Small intestine (tissue), 7 donors: ENCODE results near the gene TP53. TPM values are rescaled to one million over a fixed set of nuclear protein-coding genes. Genes with fewer than 3 reads are reported as not detected.

Source experiments
- DNase-seq, 2 donors: peaks; one replicate each; pipeline versions ENCODE4 v3.0.0 to v3.0.0-alpha.2; 2013
- FAIRE-seq: peaks from 2 replicates; lab custom pipeline; 2012; peaks lifted over from hg19 to GRCh38; lab: Jason Lieb, UNC
- H3K27ac ChIP-seq, 3 donors: one replicate each; pipeline ENCODE4 v1.5.1; 2013; ENCODE audit warnings: low read length in 2 of 3, mild to moderate bottlenecking in 2 of 3, control low read depth in 1 of 3, inconsistent platforms in 1 of 3, low read depth in 1 of 3, moderate library complexity in 1 of 3
- H3K27me3 ChIP-seq, 3 donors: one replicate each; pipeline ENCODE4 v1.6.1; 2013; ENCODE audit warnings: low read length in 3 of 3, inconsistent platforms in 1 of 3; ENCODE audit not compliant: control insufficient read depth in 3 of 3, insufficient read depth in 3 of 3
- H3K36me3 ChIP-seq, 3 donors: one replicate each; pipeline ENCODE4 v1.6.1; 2013; ENCODE audit warnings: low read length in 3 of 3, inconsistent platforms in 1 of 3, low read depth in 1 of 3, mild to moderate bottlenecking in 1 of 3, moderate library complexity in 1 of 3; ENCODE audit not compliant: control insufficient read depth in 3 of 3, insufficient read depth in 2 of 3
- H3K4me1 ChIP-seq, 3 donors: one replicate each; pipeline ENCODE4 v1.6.1; 2013; ENCODE audit warnings: low read length in 2 of 3, inconsistent platforms in 1 of 3, low read depth in 1 of 3, mild to moderate bottlenecking in 1 of 3, moderate library complexity in 1 of 3; ENCODE audit not compliant: control insufficient read depth in 3 of 3, insufficient read depth in 2 of 3
- H3K4me3 ChIP-seq, 3 donors: one replicate each; pipeline ENCODE4 v1.5.1; 2013; ENCODE audit warnings: low read length in 3 of 3, control low read depth in 1 of 3, inconsistent platforms in 1 of 3, low read depth in 1 of 3, mild to moderate bottlenecking in 1 of 3, moderate library complexity in 1 of 3
- H3K9me3 ChIP-seq, 2 donors: one replicate each; pipeline ENCODE4 v1.6.1; 2013; ENCODE audit warnings: low read depth in 1 of 2, low read length in 1 of 2; ENCODE audit not compliant: control insufficient read depth in 2 of 2, insufficient read depth in 1 of 2
- WGBS, 3 donors: extraction: QIAGEN DNeasy Blood & Tissue Kit; methylation state at CpG; one replicate each; pipeline ENCODE4 v1.1.7; 2013; 5-methylcytosine and 5-hydroxymethylcytosine counted together
- polyA plus RNA-seq, 4 donors: library from polyadenylated mRNA; stranded (reverse) in 3 of 4; unstranded in 1 of 4; fragments of 200-250 nt in 3 of 4; fragments of 120-200 nt in 1 of 4; gene quantifications; one replicate each; pipeline versions ENCODE4 v1.2.1 to v1.2.3, GENCODE V29; 2013
- donor health status: healthy with polysubstance abuse.
- donor health status: control.
- donor health status: control.
- donor health status: Bipolar disorder and iron deficiency.
- donor health status: healthy.

The TP53 gene
- polyA plus RNA-seq, 4 donors = 8.7 to 51.8 (median 26.3) TPM

DNA sequence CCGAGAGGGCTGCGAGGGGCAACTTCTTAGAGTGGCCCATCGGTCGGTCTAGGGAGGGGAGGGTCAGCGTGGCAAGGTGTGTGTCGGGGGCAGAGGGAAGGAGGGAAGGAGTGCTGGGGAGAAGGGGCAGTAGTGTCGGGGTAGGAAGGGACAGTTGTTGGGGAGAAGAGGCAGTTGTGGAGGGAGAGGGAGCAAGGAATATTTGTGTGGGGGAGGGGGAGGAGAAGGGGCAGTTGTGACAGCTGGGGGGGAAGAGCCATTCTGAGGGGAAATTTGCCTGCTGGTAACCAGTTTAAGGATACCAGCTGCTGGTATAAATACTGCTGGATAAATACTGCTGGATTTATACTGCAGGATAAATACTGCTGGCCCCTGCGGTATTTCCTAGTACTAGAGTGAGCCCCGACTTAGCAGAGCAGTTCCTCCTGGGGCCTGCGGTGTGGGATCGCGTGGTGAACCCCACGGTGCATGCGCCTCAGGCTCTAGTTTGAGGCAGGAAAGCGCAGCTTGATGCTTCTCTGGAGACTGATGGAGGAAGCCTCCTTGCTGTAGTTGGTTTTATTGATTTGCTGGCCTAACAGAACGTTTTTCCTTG, 30.6 kb upstream of the TP53 start:
- Histone ChIP-seq H3K27me3 (peaks cover 0 to 58% (median 0%) of the 10 kb centered on the region in 3 donors), H3K27ac (no peak overlapping the region)
- WGBS, 3 donors = 2 to 5% (median 3%) methylated on average over 16 of the region's 16 CpGs

DNA sequence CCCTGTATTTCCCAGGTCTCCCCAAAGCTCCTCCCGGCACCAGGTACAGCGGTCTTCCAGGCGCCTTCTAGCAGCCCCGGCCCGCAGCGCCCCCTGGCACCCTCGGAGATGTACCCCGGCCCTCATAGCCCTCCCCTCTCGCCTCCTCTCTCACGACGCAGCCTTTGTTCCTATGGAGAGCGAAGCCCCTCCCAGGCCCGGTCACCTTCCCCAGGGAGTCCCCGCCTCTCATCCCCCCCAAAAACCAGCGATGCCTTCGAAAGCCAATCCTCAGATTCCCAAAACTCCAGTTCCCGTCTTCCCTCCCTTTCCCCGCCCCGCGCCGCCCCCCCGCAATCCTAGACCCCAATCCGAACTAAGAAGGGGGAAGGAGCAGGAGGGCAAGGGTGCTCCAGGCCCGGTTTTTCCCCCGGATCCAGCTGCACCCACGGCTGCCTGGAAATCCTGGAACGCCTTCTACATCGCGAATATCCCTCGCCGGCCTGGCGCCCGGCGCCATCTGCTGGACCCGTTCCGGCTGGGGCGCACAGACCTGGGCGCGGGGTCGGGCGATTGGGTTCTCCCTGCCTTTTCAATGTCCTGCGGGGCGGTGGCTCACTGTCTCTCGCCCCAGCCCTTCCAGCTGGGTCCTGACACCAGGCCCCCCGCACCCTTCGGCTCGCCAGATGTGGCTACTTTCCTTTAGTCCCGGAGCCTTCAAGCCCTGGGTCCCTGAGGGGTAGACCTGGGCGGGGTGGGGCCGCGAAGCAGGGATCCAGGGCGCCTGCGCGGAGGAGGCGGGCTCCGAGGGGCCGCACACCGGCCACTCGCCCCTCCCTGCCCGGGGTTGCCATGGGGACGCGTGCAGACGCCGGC, 29.8 kb upstream of the TP53 start, which contains the start of gene DNAH2:
TSS of gene DNAH2 (plus strand) at position 844 of the 855 bp plus-strand sequence. CDS start 1,991 bp downstream, outside the sequence.
- WGBS, 3 donors = 1% methylated on average over 51 to 64 of the region's 64 CpGs

More for the DNA sequence above, 30.6 kb upstream of the TP53 start:
- FAIRE-seq (no peak), DNase-seq (peak; percentile 32 to 44)
- Histone ChIP-seq H3K4me3 (peak overlapping the region; percentile 31 to 65 (median 33)), H3K36me3 (no peaks in the 10 kb centered on the region), H3K4me1 (peaks cover 0 to 14% (median 6%) of the 10 kb centered on the region in 3 donors), H3K9me3 (no peaks in the 10 kb centered on the region)

DNA sequence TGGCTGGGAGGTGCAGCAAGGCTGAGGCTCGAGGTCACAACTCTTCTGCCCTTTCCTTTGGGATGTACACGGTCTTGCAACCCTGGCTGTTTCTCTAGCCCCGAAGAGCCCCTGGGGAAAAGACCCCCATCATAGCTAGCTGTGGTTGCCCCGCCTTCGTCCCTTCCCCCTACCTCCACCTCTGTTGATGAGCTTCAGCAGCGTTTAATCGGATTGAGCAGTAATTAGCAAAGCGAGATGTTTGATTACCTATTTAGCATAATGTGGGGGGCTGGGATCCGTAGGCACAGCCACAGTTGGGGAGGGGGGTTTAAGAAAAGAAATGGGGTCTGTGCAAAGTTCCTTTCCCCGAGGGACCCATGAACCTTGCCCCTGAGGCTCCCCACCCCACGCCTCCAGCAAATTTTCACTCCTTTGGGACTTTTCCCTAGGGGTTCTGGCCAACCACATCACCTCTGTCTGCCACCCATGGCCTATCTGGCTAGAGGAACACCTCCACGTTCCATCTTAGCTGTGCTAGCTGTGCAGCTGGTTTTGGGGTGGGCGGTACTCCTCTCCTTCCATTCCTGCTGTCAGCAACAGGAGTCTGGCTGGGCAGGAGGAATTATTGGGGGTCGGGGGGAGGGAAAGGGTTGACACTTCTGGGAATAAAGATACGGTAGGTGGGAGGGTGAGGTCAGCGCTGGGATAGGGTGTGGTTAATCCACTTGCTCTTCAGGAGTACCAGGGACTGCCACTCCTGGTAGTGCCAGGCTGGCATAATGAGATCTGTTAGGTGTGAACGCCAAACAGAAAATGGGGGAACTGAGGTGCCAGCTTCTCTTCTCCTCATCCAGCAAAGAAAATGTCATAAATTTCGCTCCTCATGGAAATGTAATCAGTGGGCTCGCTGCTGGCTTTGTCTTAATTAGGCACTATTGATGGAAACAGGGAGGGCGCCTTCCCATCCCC, 28.9 kb upstream of the TP53 start:
- DNase-seq = no peak
- Histone ChIP-seq H3K36me3 (no peaks in the 10 kb centered on the region), H3K27ac (peak overlapping the region in 1 of 3 donors; percentile 54), H3K9me3 (no peaks in the 10 kb centered on the region), H3K4me1 (peaks cover 0 to 14% (median 6%) of the 10 kb centered on the region in 3 donors), H3K27me3 (peaks cover 0 to 69% (median 0%) of the 10 kb centered on the region in 3 donors), H3K4me3 (peak overlapping the region in 1 of 3 donors; percentile 65)
- FAIRE-seq = no peak
- 21 to 36% (median 25%) methylated on average over 19 to 20 of the region's 20 CpGs for WGBS, 3 donors

More for the DNA sequence above, 29.8 kb upstream of the TP53 start, which contains the start of gene DNAH2:
- peak within 1 kb of the TSS in 1 of 3 donors; percentile 54 for H3K27ac ChIP-seq
- no peaks in the 10 kb centered on the region for H3K36me3 ChIP-seq
- H3K27me3 ChIP-seq = peaks cover 0 to 62% (median 0%) of the 10 kb centered on the region in 3 donors
- DNase-seq (peak; percentile 53 to 88), FAIRE-seq (no peak)
- H3K4me3 ChIP-seq = peak within 1 kb of the TSS; percentile 31 to 65 (median 33)
- peaks cover 0 to 14% (median 6%) of the 10 kb centered on the region in 3 donors for H3K4me1 ChIP-seq
- no peaks in the 10 kb centered on the region for H3K9me3 ChIP-seq

DNA sequence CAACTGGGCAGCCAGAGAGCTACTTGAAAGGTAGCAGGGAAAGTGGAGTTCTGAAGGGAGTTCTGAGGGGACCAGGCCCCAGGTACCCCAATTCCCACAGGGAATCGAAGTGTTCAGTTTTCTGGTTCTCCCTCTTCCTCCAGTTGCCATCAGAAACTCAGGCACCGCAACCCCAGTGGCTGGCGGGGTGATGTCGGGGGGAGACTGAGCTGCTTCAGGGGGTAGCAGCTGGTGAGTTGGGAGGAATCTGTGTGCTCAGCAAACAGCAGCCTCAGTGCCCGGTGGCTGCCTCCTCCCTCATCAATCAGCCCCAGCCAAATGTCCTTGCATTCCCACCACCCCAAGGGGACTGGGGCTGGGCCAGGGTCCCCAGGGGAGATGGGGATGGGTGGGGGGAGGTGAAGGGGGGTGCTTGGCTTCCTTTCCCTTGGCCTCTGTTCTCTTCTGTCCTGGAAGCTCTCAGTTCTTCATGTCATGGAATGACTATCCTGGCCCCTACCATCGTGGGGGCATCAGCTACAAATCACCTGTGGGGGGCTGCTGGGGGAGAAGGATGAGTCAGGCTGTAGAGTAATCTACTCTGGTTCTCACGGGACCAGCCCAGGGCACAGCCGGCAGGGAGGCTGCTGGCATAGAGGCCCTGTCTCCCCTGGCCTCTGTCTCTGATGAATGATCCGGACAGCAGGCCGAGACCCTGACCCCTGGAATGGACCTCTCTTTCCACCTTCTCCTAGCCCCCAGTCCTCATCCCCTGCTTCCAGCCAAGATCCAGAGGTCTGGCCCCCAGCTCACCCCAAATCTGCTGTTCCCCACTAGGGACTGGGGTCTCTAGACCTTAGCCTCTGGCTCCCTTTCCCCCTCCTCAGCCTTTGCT, 27.7 kb upstream of the TP53 start:
- H3K27ac ChIP-seq = no peak overlapping the region
- peaks cover 0 to 65% (median 0%) of the 10 kb centered on the region in 3 donors for H3K27me3 ChIP-seq
- FAIRE-seq (no peak), DNase-seq (no peak)
- H3K36me3 ChIP-seq = no peaks in the 10 kb centered on the region
- H3K4me1 ChIP-seq = peaks cover 0 to 14% (median 6%) of the 10 kb centered on the region in 3 donors
- WGBS, 3 donors = 67 to 75% (median 69%) methylated on average over 10 of the region's 10 CpGs
- H3K4me3 ChIP-seq = no peak overlapping the region
- no peaks in the 10 kb centered on the region for H3K9me3 ChIP-seq

DNA sequence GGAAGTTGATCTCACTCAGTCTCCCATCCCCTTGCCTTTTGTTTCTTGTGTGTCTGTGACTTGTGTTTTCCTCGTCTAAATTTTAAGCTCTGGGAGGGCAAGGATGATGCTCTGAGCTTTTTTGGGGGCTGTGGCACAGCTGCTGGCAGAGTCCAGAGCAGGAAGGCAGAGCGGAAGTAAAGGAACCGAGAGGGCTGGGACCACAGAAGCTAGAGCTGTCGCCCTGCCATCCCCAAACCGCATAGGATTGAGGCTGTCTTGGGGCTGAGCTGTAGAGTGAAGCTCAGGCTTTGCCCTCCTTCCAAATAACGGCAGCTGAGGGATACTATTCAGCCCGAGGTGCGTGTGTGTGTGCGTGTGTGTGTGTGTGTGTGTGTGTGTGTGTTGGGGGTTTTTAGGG, 26.5 kb upstream of the TP53 start:
- H3K4me1 ChIP-seq = peaks cover 0 to 14% (median 6%) of the 10 kb centered on the region in 3 donors
- no peak overlapping the region for H3K27ac ChIP-seq
- 26 to 53% (median 30%) methylated on average over 9 of the region's 9 CpGs for WGBS, 3 donors
- H3K27me3 ChIP-seq = peaks cover 0 to 57% (median 0%) of the 10 kb centered on the region in 3 donors
- DNase-seq (no peak), FAIRE-seq (no peak)
- no peaks in the 10 kb centered on the region for H3K9me3 ChIP-seq
- H3K36me3 ChIP-seq = no peaks in the 10 kb centered on the region
- H3K4me3 ChIP-seq = no peak overlapping the region

DNA sequence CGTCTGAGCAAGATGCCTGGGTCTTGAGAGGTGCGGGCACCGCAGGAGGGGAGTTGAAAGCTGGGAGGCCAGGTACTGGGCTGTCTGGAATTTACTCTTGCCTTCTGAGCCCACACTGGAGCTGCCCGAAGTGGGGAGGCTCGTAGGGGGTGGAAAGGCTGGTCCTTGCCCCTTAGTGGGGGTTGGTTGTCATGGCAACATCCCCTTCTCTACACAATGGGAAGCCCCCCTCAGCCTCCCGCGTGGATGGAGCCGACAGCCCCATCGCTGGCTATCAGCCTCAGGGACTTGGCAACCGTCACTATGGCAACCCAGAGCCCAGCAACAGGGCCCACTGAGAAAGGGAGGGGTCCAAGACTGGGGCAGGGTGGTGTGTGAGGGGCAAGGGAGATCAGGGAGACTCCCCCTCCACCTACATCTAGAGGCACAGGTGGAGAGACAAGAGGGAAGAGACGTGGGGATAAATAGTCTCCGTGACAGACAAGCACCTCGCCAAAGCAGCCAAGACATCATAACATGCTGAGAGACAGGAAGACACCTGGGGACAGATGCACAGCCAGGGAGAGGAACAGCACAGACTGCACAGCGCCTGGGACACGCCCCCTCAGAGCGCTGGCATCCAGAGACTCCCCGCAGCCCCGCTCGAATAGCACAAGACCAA, 25.0 kb upstream of the TP53 start:
- 12 to 17% (median 15%) methylated on average over 18 to 19 of the region's 19 CpGs for WGBS, 3 donors
- H3K27me3 ChIP-seq = peaks cover 0 to 63% (median under 1%) of the 10 kb centered on the region in 3 donors

More for the DNA sequence above, 25.0 kb upstream of the TP53 start:
- H3K27ac ChIP-seq = no peak overlapping the region
- H3K9me3 ChIP-seq = no peaks in the 10 kb centered on the region
- FAIRE-seq (no peak), DNase-seq (no peak)
- no peaks in the 10 kb centered on the region for H3K36me3 ChIP-seq
- no peak overlapping the region for H3K4me3 ChIP-seq
- H3K4me1 ChIP-seq = peaks cover 0 to 9% (median 6%) of the 10 kb centered on the region in 3 donors
